ENCODE measurements around the gene KCNIP3.

DNA sequence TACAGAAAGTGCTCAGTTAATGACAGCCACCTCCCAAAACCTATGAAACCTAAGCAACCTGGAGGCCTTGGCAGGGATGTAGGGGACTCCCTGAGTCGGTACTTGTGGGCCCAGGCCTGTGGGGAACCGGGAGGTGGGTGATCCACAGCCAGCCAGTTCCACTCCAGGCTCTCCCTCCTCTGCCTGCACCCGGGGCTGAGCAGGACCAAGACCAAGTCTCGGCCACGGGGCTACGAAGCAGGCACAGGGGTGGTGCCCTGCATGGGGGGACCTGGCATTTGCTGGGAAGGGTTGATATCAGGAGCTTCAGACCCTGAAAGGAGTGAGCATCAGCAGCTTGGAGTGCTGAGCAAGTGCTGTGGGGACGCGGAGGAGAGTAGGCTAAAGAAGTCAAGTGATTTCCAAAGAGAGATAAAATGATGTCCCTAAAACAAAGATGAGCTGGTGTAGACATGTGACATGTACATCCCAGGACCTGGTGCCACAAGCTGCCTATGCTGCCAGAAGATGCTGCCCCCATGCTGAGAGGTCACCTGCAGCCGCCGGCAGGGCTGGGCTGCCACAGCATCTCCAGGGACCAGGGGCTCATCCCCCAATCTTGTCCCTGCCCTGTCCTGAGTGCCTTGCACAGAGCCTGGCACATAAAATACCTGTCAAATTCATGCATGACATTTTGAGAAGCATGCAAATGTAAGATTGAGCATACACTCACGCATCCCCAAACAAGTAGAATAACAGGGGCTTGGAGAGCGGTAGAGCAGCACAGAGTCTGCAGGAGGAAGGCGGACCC is 21.5 kb downstream of the KCNIP3 start:
- TF ChIP-seq YY1 (IDR thresholded peaks at IDR 0.05; ENCODE audit: insufficient read depth, insufficient read length), result no peak
- no peak for TF ChIP-seq ZNF274 (IDR thresholded peaks at IDR 0.05; ENCODE audit: low read depth, low read length)
- TF ChIP-seq SUZ12 (IDR thresholded peaks at IDR 0.05; ENCODE audit: extremely low read depth, insufficient read depth, insufficient read length), result no peak

All from NT2/D1 (cell line).